HepG2 (cell line): Measurements from ENCODE around the gene SMAD7. TPM values are rescaled to one million over a fixed set of nuclear protein-coding genes. Genes with fewer than 3 reads are reported as not detected.

ENCODE experiments used
- FIP1L1 ChIP-seq: fragments of 200-400 bp; formaldehyde crosslinking; IDR thresholded peaks from 2 replicates; pipeline ENCODE4 v1.6.1; 2018; ENCODE audit warnings: low read depth, mild to moderate bottlenecking, low read length, moderate library complexity, borderline replicate concordance; ENCODE audit not compliant: insufficient read depth
- FOXK1 ChIP-seq: sonication (generic); formaldehyde crosslinking; IDR thresholded peaks from 2 replicates; pipeline ENCODE4 v1.4.0; 2020; ENCODE audit warnings: low read depth, missing genetic modification reagents, borderline replicate concordance
- GATAD1 ChIP-seq: IDR thresholded peaks from 2 replicates; pipeline ENCODE4 v1.6.1; 2016; ENCODE audit warnings: missing genetic modification reagents, missing compliant biosample characterization
- MAFG ChIP-seq: sonication (generic); formaldehyde crosslinking; IDR thresholded peaks from 2 replicates; pipeline ENCODE4 v1.5.1; 2020; ENCODE audit warnings: mild to moderate bottlenecking, missing genetic modification reagents
- PRPF4 ChIP-seq: fragments of 200-400 bp; formaldehyde crosslinking; IDR thresholded peaks from 2 replicates; pipeline ENCODE4 v1.6.1; 2016; ENCODE audit warnings: low read length, low read depth; ENCODE audit not compliant: poor library complexity, severe bottlenecking
- RAD21 ChIP-seq: fragments of 450-650 bp; formaldehyde crosslinking; IDR thresholded peaks from 2 replicates; pipeline ENCODE4 v1.5.0; 2020; ENCODE audit warnings: mild to moderate bottlenecking
- RBM22 ChIP-seq: fragments of 200-400 bp; formaldehyde crosslinking; optimal IDR thresholded peaks from 2 replicates; pipeline ENCODE3; 2017; ENCODE audit warnings: mild to moderate bottlenecking, low read length, moderate library complexity
- SP5 ChIP-seq: IDR thresholded peaks from 2 replicates; pipeline ENCODE4 v1.6.1; 2016; ENCODE audit warnings: low read depth, borderline replicate concordance
- SRY ChIP-seq: sonication (generic); formaldehyde crosslinking; IDR thresholded peaks from 2 replicates; pipeline ENCODE4 v1.8.0; 2022; ENCODE audit warnings: mild to moderate bottlenecking, missing genetic modification reagents
- ZBTB38 ChIP-seq: sonication (generic); formaldehyde crosslinking; IDR thresholded peaks from 2 replicates; pipeline ENCODE4 v1.5.1; 2020; ENCODE audit warnings: mild to moderate bottlenecking, missing genetic modification reagents
- ZFP90 ChIP-seq: sonication (generic); formaldehyde crosslinking; IDR thresholded peaks from 2 replicates; pipeline ENCODE4 v1.8.0; 2022; ENCODE audit warnings: missing genetic modification reagents, mild to moderate bottlenecking, inconsistent platforms, borderline replicate concordance
- ZNF263 ChIP-seq: sonication (generic); formaldehyde crosslinking; IDR thresholded peaks from 2 replicates; pipeline ENCODE4 v1.4.0; 2020; ENCODE audit warnings: missing genetic modification reagents
- ZNF296 ChIP-seq: sonication (generic); formaldehyde crosslinking; conservative IDR thresholded peaks from 2 replicates; pipeline ENCODE4 v1.5.0; 2020; ENCODE audit warnings: mild to moderate bottlenecking, missing genetic modification reagents
- ZNF672 ChIP-seq: sonication (generic); formaldehyde crosslinking; IDR thresholded peaks from 2 replicates; pipeline ENCODE4 v1.8.1; 2022; ENCODE audit warnings: missing genetic modification reagents
- polyA plus RNA-seq, 8 experiments: library from polyadenylated mRNA; depleted of rRNA in 3 of 8; stranded (reverse) in 7 of 8; unstranded in 1 of 8; fragments of >200 nt; fragmentation: Illumina TruSeq in 4 of 8; extraction: Trizol in 4 of 8; gene quantifications; 2 replicates each; pipeline versions ENCODE4 v1.2.1 to v1.2.3, GENCODE V29; 2011 to 2016; ENCODE audit warnings: low read depth in 4 of 8, missing spikeins in 1 of 8, mixed read lengths in 1 of 8; ENCODE audit not compliant: insufficient read depth in 1 of 8
- total RNA-seq, 5 experiments: library from RNA; depleted of rRNA; stranded (reverse); fragments of >200 nt; fragmentation: Illumina TruSeq; extraction: Trizol; gene quantifications; 2 replicates each; pipeline ENCODE4 v1.2.3, GENCODE V29; 2016; ENCODE audit warnings: low read depth in 1 of 5
- TF ChIP-seq, protein P1 (sequence below): sonication (generic); formaldehyde crosslinking; IDR thresholded peaks from 2 replicates; pipeline ENCODE4 v1.9.0; 2022; ENCODE audit warnings: low read depth, missing genetic modification reagents
- TF ChIP-seq, protein P2 (sequence below): sonication (generic); formaldehyde crosslinking; IDR thresholded peaks from 2 replicates; pipeline ENCODE4 v1.4.0; 2020; ENCODE audit warnings: missing genetic modification reagents, borderline replicate concordance
- TF ChIP-seq, protein P3 (sequence below): sonication (generic); formaldehyde crosslinking; IDR thresholded peaks from 2 replicates; pipeline ENCODE4 v1.4.0; 2020; ENCODE audit warnings: missing genetic modification reagents, mild to moderate bottlenecking, borderline replicate concordance
- TF ChIP-seq, protein P4 (sequence below): sonication (generic); formaldehyde crosslinking; IDR thresholded peaks from 2 replicates; pipeline ENCODE4 v1.9.0; 2021; ENCODE audit warnings: missing genetic modification reagents, borderline replicate concordance
- TF ChIP-seq, protein P5 (sequence below): sonication (generic); formaldehyde crosslinking; IDR thresholded peaks from 2 replicates; pipeline ENCODE4 v1.5.1; 2020; ENCODE audit warnings: mild to moderate bottlenecking, moderate library complexity, missing genetic modification reagents

SMAD7 gene
- total and polyA plus RNA-seq, 2 of the 13 experiments (the other 11 are each of a cell fraction or from before 2014, with no cell fraction given): 17.4 to 24.7 TPM

DNA sequence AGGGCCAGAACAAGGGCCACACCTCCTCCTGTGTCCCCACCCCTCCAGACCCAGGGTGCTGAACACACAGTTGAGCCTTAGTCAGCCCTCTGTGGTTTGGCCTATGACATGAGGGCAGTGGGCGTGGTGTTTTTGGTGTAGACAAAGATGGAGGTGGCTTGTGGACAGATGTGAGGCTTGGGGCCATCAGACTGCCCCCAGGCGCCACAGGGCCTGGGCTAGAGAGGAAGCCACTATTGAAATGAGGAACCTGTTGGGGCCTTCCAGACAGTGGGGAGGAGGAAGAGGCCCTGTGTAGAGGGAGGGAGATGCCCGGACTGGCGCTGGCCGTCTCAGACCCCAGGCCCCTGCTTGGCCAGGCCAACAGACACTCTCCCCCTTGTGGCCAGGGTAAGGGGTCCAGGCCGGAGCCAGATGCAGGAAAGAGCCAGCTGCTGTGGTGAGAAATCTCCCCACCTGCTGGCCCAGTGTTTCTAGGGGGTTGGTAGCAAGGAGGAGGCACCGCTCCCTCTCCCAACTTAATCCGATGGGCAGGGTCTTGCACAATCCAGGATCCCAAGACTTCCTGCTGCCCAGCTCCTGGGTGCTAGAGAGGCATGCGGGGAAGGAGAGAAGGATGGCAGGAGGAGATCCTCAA lies 53.8 kb downstream of the SMAD7 start (continued):
- TF ChIP-seq ZFP90 (CRISPR knock-in tag): peak; percentile 39; the same call in 1 of the 2 replicates
- TF ChIP-seq, protein P1, sequence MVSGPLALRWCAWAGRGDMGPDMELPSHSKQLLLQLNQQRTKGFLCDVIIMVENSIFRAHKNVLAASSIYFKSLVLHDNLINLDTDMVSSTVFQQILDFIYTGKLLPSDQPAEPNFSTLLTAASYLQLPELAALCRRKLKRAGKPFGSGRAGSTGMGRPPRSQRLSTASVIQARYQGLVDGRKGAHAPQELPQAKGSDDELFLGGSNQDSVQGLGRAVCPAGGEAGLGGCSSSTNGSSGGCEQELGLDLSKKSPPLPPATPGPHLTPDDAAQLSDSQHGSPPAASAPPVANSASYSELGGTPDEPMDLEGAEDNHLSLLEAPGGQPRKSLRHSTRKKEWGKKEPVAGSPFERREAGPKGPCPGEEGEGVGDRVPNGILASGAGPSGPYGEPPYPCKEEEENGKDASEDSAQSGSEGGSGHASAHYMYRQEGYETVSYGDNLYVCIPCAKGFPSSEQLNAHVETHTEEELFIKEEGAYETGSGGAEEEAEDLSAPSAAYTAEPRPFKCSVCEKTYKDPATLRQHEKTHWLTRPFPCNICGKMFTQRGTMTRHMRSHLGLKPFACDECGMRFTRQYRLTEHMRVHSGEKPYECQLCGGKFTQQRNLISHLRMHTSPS (CRISPR knock-in tag): no peak
- TF ChIP-seq, protein P2, sequence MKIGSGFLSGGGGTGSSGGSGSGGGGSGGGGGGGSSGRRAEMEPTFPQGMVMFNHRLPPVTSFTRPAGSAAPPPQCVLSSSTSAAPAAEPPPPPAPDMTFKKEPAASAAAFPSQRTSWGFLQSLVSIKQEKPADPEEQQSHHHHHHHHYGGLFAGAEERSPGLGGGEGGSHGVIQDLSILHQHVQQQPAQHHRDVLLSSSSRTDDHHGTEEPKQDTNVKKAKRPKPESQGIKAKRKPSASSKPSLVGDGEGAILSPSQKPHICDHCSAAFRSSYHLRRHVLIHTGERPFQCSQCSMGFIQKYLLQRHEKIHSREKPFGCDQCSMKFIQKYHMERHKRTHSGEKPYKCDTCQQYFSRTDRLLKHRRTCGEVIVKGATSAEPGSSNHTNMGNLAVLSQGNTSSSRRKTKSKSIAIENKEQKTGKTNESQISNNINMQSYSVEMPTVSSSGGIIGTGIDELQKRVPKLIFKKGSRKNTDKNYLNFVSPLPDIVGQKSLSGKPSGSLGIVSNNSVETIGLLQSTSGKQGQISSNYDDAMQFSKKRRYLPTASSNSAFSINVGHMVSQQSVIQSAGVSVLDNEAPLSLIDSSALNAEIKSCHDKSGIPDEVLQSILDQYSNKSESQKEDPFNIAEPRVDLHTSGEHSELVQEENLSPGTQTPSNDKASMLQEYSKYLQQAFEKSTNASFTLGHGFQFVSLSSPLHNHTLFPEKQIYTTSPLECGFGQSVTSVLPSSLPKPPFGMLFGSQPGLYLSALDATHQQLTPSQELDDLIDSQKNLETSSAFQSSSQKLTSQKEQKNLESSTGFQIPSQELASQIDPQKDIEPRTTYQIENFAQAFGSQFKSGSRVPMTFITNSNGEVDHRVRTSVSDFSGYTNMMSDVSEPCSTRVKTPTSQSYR: no peak
- peak; percentile 61; the same call in 1 of the 2 replicates for TF ChIP-seq ZBTB38 (CRISPR knock-in tag)
- TF ChIP-seq, protein P3, sequence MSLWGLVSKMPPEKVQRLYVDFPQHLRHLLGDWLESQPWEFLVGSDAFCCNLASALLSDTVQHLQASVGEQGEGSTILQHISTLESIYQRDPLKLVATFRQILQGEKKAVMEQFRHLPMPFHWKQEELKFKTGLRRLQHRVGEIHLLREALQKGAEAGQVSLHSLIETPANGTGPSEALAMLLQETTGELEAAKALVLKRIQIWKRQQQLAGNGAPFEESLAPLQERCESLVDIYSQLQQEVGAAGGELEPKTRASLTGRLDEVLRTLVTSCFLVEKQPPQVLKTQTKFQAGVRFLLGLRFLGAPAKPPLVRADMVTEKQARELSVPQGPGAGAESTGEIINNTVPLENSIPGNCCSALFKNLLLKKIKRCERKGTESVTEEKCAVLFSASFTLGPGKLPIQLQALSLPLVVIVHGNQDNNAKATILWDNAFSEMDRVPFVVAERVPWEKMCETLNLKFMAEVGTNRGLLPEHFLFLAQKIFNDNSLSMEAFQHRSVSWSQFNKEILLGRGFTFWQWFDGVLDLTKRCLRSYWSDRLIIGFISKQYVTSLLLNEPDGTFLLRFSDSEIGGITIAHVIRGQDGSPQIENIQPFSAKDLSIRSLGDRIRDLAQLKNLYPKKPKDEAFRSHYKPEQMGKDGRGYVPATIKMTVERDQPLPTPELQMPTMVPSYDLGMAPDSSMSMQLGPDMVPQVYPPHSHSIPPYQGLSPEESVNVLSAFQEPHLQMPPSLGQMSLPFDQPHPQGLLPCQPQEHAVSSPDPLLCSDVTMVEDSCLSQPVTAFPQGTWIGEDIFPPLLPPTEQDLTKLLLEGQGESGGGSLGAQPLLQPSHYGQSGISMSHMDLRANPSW (CRISPR knock-in tag): no peak
- TF ChIP-seq ZNF672 (CRISPR knock-in tag): no peak
- TF ChIP-seq ZNF263 (CRISPR knock-in tag): 0 out of 2 replicates have a peak, but pooled peaks have one; percentile 30
- TF ChIP-seq GATAD1 (CRISPR knock-in tag): peak; percentile 58
- TF ChIP-seq SP5 (CRISPR knock-in tag): peak; percentile 90
- TF ChIP-seq, protein P4, sequence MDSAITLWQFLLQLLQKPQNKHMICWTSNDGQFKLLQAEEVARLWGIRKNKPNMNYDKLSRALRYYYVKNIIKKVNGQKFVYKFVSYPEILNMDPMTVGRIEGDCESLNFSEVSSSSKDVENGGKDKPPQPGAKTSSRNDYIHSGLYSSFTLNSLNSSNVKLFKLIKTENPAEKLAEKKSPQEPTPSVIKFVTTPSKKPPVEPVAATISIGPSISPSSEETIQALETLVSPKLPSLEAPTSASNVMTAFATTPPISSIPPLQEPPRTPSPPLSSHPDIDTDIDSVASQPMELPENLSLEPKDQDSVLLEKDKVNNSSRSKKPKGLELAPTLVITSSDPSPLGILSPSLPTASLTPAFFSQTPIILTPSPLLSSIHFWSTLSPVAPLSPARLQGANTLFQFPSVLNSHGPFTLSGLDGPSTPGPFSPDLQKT (CRISPR knock-in tag): no peak
- TF ChIP-seq RBM22: no peak
- no peak for TF ChIP-seq ZNF296 (CRISPR knock-in tag)
- no peak for TF ChIP-seq FIP1L1
- peak; percentile 23; the same call in 1 of the 2 replicates for TF ChIP-seq FOXK1 (CRISPR knock-in tag)
- TF ChIP-seq SRY (CRISPR knock-in tag): no peak
- no peak for TF ChIP-seq PRPF4
- no peak for TF ChIP-seq MAFG (CRISPR knock-in tag)
- TF ChIP-seq, protein P5, sequence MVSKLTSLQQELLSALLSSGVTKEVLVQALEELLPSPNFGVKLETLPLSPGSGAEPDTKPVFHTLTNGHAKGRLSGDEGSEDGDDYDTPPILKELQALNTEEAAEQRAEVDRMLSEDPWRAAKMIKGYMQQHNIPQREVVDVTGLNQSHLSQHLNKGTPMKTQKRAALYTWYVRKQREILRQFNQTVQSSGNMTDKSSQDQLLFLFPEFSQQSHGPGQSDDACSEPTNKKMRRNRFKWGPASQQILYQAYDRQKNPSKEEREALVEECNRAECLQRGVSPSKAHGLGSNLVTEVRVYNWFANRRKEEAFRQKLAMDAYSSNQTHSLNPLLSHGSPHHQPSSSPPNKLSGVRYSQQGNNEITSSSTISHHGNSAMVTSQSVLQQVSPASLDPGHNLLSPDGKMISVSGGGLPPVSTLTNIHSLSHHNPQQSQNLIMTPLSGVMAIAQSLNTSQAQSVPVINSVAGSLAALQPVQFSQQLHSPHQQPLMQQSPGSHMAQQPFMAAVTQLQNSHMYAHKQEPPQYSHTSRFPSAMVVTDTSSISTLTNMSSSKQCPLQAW (CRISPR knock-in tag): peak; percentile 82
- peak; percentile 96 for TF ChIP-seq RAD21 (CRISPR knock-in tag)
